DMS153 (cell line): ENCODE results near the gene FMNL3.
"Not testable (repeated sequence)": the region's sequence is repeated elsewhere in the genome, so short reads cannot be mapped to it uniquely, and the experiment has no call there.

Experiments
- DNase-seq: peaks from one replicate; lab custom pipeline; 2025; lab: John Stamatoyannopoulos, UW

Gene FMNL3

GRCh38 chr12:49707128-49707811, at the start of gene FMNL3:
Gene FMNL3 (minus strand): TSS chr12:49707405. CDS start chr12:49707180, 225 bp downstream.
- peak; percentile 85 for DNase-seq

GRCh38 chr12:49750996-49751393, 43.8 kb upstream of the FMNL3 start:
- DNase-seq, result no peak

- no peak for DNase-seq
Observed at GRCh38 chr12:49750027-49750995, 43.1 kb upstream of the FMNL3 start.

- no peak for DNase-seq
Observed at GRCh38 chr12:49748800-49749199, 41.6 kb upstream of the FMNL3 start.

GRCh38 chr12:49748306-49748705, 41.1 kb upstream of the FMNL3 start:
- DNase-seq, result no peak

- DNase-seq, result no peak
Observed at GRCh38 chr12:49744363-49744885, 37.2 kb upstream of the FMNL3 start.

GRCh38 chr12:49741882-49742620, 34.8 kb upstream of the FMNL3 start:
- no peak for DNase-seq

- peak; percentile 100 for DNase-seq
Observed at GRCh38 chr12:49740930-49741881, 34.0 kb upstream of the FMNL3 start, which contains the start of gene TMBIM6. Gene TMBIM6 (plus strand): TSS chr12:49741557. CDS start chr12:49752494, 10,937 bp downstream.

GRCh38 chr12:49740277-49740676, 33.1 kb upstream of the FMNL3 start:
- DNase-seq, result not testable (repeated sequence)

GRCh38 chr12:49738721-49739120, 31.5 kb upstream of the FMNL3 start:
- DNase-seq, result not testable (repeated sequence)

GRCh38 chr12:49734900-49735299, 27.7 kb upstream of the FMNL3 start:
- not testable (repeated sequence) for DNase-seq

- DNase-seq, result no peak
Observed at GRCh38 chr12:49733219-49734017, 26.2 kb upstream of the FMNL3 start.

- DNase-seq, result no peak
Observed at GRCh38 chr12:49730568-49731101, 23.4 kb upstream of the FMNL3 start.

- DNase-seq, result no peak
Observed at GRCh38 chr12:49730050-49730449, 22.8 kb upstream of the FMNL3 start.

- DNase-seq, result no peak
Observed at GRCh38 chr12:49728446-49728845, 21.2 kb upstream of the FMNL3 start.

- DNase-seq, result not testable (repeated sequence)
Observed at GRCh38 chr12:49721355-49721754, 14.2 kb upstream of the FMNL3 start.

GRCh38 chr12:49720214-49720613, 13.0 kb upstream of the FMNL3 start:
- DNase-seq, result no peak

- not testable (repeated sequence) for DNase-seq
Observed at GRCh38 chr12:49717800-49718199, 10.6 kb upstream of the FMNL3 start.

- DNase-seq, result no peak
Observed at GRCh38 chr12:49716553-49716952, 9.3 kb upstream of the FMNL3 start.

- not testable (repeated sequence) for DNase-seq
Observed at GRCh38 chr12:49713952-49714351, 6.7 kb upstream of the FMNL3 start.
